GM10248 (cell line): Measurements from ENCODE around the gene SCEL.

Experiments
- CTCF ChIA-PET: fragments of 300-600 bp; sonication (Branson Sonifier 250); formaldehyde crosslinking; extraction: SDS; loops from one replicate; lab custom pipeline; 2021; ENCODE audit warnings: antibody characterized with exemption; lab: Yijun Ruan, JAX
- POLR2A ChIA-PET: fragments of 350-650 bp; sonication (Branson Sonifier 250); formaldehyde crosslinking; extraction: SDS; loops from one replicate; lab custom pipeline; 2020; ENCODE audit warnings: antibody characterized with exemption; lab: Yijun Ruan, JAX
- DNase-seq: peaks from one replicate; pipeline ENCODE4 v3.0.0; 2012; ENCODE audit errors: extremely low spot score
- TF ChIP-seq, protein P1 (sequence below): IDR thresholded peaks from 2 replicates; pipeline ENCODE4 v1.5.1; 2012; ENCODE audit warnings: mild to moderate bottlenecking, low read depth; ENCODE audit errors: extremely low read depth, missing control alignments, control extremely low read depth

SCEL gene, protein sequence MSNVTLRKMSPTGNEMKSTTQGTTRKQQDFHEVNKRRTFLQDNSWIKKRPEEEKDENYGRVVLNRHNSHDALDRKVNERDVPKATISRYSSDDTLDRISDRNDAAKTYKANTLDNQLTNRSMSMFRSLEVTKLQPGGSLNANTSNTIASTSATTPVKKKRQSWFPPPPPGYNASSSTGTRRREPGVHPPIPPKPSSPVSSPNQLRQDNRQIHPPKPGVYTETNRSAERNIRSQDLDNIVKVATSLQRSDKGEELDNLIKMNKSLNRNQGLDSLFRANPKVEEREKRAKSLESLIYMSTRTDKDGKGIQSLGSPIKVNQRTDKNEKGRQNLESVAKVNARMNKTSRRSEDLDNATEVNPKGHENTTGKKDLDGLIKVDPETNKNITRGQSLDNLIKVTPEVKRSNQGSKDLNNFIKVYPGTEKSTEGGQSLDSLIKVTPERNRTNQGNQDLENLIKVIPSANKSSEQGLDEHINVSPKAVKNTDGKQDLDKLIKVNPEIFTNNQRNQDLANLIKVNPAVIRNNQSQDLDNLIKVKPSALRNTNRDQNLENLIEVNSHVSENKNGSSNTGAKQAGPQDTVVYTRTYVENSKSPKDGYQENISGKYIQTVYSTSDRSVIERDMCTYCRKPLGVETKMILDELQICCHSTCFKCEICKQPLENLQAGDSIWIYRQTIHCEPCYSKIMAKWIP

DNA sequence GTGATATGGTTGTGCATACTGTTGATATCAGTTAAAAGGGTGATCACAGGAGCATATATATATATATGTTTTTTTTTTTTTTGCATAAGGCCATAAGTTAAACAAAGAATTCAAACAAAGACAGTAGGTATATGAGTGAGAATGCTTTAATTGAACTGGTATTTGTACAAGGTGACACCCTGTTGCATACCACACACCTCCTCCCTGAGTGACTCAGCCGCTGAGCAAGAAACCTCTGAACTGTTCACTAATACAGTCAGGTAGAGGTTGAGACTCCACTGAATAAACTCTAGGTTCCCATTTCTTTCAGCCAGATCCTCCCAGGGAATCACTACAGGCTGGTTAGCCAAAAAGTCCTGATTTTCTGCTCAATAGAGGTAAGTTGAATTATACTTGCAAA is at the start of gene SCEL:
TSS of gene SCEL (plus strand) at position 259 of the 400 bp plus-strand sequence. CDS start 20,170 bp downstream, outside the sequence.
- DNase-seq, result no peak
- ChIA-PET POLR2A (no interaction called here), CTCF (interaction anchor here (1.2 kb wide), 1 partner anchor 27 kb away, joined by 3 read pairs; no protein-coding TSS in a partner anchor)
- TF ChIP-seq, protein P1, sequence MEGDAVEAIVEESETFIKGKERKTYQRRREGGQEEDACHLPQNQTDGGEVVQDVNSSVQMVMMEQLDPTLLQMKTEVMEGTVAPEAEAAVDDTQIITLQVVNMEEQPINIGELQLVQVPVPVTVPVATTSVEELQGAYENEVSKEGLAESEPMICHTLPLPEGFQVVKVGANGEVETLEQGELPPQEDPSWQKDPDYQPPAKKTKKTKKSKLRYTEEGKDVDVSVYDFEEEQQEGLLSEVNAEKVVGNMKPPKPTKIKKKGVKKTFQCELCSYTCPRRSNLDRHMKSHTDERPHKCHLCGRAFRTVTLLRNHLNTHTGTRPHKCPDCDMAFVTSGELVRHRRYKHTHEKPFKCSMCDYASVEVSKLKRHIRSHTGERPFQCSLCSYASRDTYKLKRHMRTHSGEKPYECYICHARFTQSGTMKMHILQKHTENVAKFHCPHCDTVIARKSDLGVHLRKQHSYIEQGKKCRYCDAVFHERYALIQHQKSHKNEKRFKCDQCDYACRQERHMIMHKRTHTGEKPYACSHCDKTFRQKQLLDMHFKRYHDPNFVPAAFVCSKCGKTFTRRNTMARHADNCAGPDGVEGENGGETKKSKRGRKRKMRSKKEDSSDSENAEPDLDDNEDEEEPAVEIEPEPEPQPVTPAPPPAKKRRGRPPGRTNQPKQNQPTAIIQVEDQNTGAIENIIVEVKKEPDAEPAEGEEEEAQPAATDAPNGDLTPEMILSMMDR, result no peak

DNA sequence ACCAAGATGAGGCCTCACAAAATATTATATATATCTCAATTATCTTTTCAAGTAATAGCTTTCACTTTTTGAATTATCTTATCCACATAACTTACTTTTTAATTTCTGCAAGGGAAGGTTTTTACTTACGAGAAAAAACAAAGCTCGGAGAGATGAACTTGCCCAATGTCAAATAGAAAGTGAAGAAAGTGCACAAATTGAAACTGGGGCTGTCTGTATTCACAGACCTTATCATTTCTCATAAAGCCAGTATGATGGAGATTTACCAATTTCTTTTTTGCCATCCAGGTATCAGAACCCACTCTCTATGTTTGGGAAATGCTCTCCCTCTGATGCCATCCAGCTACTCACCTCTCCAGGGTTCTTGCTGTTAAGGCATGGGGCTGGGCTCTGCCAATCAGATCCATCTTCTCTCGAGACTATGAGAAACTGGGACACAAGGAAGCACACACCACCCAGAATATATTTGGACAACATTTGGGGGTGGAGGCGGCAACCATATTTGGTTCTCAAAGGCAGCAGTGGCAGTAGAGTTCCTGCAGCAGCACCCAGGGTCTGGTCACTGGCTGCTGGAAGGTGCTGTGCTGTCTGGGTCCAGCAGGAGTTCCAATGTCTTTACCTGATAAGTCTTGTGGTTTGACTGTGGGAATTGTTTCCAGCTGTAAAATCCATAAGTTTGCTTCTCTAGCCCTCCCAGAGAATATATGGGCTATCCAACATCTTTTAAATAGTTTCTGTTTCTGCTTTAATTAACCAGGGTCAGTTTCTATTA is 45.8 kb upstream of the SCEL start:
- POLR2A ChIA-PET, result no interaction called here
- no peak for DNase-seq
- CTCF ChIA-PET, result interaction anchor here (0.8 to 1.9 kb wide), 6 partner anchors 10 to 321 kb away, joined by 3 to 15 read pairs (median 4); no protein-coding TSS in a partner anchor
- TF ChIP-seq, protein P1, result no peak

DNA sequence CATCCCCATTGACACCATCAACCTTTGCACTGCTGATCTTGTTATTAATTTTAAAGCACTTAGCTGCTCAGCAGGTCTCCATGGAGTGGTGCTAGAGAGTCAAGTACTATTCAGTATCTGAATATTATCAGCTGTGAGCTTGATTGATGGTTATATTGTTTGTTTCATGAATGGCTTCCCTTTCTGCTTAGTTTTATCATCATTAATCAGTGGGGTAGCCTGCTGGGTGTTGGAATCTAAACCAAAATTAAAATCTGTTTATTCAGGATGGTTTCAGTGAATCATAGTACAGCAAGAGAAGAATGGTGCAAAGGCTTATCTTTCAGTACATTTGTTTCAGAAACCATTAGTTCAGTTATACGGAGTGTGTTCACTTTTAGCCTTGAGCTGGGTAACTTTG is 42.5 kb upstream of the SCEL start:
- ChIA-PET CTCF (interaction anchor here (0.8 to 4.6 kb wide), 24 partner anchors 9 to 281 kb away, joined by 3 to 33 read pairs (median 4); partner anchors contain the start of gene SLAIN1), POLR2A (interaction anchor here (0.6 kb wide), 1 partner anchor 14 kb away, joined by 3 read pairs; no protein-coding TSS in a partner anchor)
- peak; percentile 31 for DNase-seq
- TF ChIP-seq, protein P1, result peak; percentile 81

DNA sequence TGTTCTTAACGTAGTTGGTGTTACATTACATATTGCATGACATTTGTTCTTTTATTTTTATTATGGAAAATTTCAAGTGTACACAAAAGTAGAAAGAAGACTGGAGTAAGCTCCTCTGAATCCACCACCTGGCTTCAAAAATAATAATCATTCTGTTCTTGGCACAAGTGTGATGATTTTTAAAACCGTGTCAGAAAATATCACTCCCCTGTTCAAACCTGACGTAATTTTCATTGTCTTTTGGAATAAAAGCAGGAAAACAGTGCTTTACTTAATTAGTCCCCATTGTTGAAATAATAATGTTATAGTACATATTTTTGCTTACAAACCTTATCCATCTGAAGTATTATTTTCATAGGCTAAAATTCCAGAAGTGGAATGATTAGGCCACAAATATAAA is 41.3 kb upstream of the SCEL start:
- POLR2A ChIA-PET, result no interaction called here

DNA sequence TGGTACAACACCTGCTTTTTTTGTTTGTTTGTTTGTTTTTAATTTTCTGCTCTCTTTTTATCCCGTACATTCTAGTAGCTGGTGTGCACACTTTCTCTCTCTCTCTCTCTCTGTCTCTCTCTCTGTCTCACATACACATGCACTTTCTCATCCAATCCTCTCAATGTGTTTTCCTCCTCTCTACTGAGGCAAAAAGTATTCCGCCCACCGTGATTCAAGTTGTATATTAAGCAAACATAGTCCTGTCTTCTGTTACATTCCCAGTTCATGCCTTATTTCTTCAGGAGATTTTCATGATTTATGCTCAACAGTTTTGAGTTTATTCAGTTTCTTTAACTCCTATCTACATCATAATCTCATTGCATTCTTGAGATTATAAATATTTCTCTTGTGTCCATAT is 38.2 kb upstream of the SCEL start:
- CTCF ChIA-PET, result interaction anchor here (0.8 to 1.1 kb wide), 2 partner anchors 19 to 64 kb away, joined by 3 read pairs; no protein-coding TSS in a partner anchor
- TF ChIP-seq, protein P1, result no peak
- POLR2A ChIA-PET, result no interaction called here
- DNase-seq, result no peak

More for the DNA sequence above, 41.3 kb upstream of the SCEL start:
- CTCF ChIA-PET, result interaction anchor here (1.3 to 4.6 kb wide), 6 partner anchors 8 to 258 kb away, joined by 3 to 33 read pairs (median 15); partner anchors contain the start of gene SLAIN1
- TF ChIP-seq, protein P1, result no peak
- DNase-seq, result no peak
